IMR-90 (cell line): ENCODE data around the gene NUTM1. TPM values are rescaled to one million over a fixed set of nuclear protein-coding genes. Genes with fewer than 3 reads are reported as not detected.
"Not testable (repeated sequence)": the region's sequence is repeated elsewhere in the genome, so short reads cannot be mapped to it uniquely, and the experiment has no call there.

Experiments used
- ATAC-seq: fragments of 200-7000 bp; cut with Tn5 transposase; 2 replicates; pipeline ENCODE4 v1.9.1; 2020; ENCODE audit warnings: low read depth, mild to moderate bottlenecking, moderate library complexity
- BruUV-seq: library from RNA; stranded (reverse); fragments of 400-500 nt; replicated peaks from 2 replicates; lab custom pipeline; 2021; lab: Mats Ljungman, UMichigan
- CTCF ChIA-PET: fragments of 300-600 bp; formaldehyde crosslinking; extraction: SDS; loops from one replicate; lab custom pipeline; 2021; ENCODE audit warnings: antibody characterized with exemption; lab: Yijun Ruan, JAX
- POLR2A ChIA-PET: fragments of 300-600 bp; sonication (Branson Sonifier 250); formaldehyde crosslinking; loops from one replicate; lab custom pipeline; 2022; ENCODE audit warnings: antibody characterized with exemption; ENCODE audit not compliant: unreplicated experiment; lab: Charles Lee
- DNase-seq: peaks from one replicate; pipeline ENCODE4 v3.0.0; 2013
- H2AFZ ChIP-seq: replicated peaks from 2 replicates; pipeline ENCODE3; 2013; ENCODE audit warnings: low read length, mild to moderate bottlenecking; ENCODE audit not compliant: poor library complexity
- H2AK5ac ChIP-seq: 2 replicates; pipeline ENCODE4 v1.6.1; 2013; ENCODE audit warnings: low read depth, low read length, inconsistent platforms
- H2AK9ac ChIP-seq: replicated peaks from 2 replicates; pipeline ENCODE3; 2013; ENCODE audit warnings: mild to moderate bottlenecking, low read depth, low read length, moderate library complexity; ENCODE audit not compliant: poor library complexity
- H2BK120ac ChIP-seq: 2 replicates; pipeline ENCODE4 v1.6.1; 2013; ENCODE audit warnings: low read depth, low read length, inconsistent platforms
- H2BK15ac ChIP-seq: 3 replicates; pipeline ENCODE4 v1.6.1; 2013; ENCODE audit warnings: low read depth, low read length, inconsistent platforms
- H2BK20ac ChIP-seq: 2 replicates; pipeline ENCODE4 v1.6.1; 2013; ENCODE audit warnings: low read depth, mild to moderate bottlenecking, inconsistent platforms, low read length, moderate library complexity
- H2BK5ac ChIP-seq: 2 replicates; pipeline ENCODE4 v1.6.1; 2013; ENCODE audit warnings: mild to moderate bottlenecking, low read depth, low read length, inconsistent platforms; ENCODE audit not compliant: poor library complexity, severe bottlenecking
- H3K14ac ChIP-seq: replicated peaks from 2 replicates; pipeline ENCODE4 v1.6.1; 2013; ENCODE audit warnings: low read depth, low read length, inconsistent platforms
- H3K18ac ChIP-seq: 2 replicates; pipeline ENCODE4 v1.6.1; 2013; ENCODE audit warnings: low read depth, low read length, control low read depth
- H3K23ac ChIP-seq: 2 replicates; pipeline ENCODE4 v1.6.1; 2013; ENCODE audit warnings: low read depth, low read length, inconsistent platforms
- H3K27ac ChIP-seq: 2 replicates; pipeline ENCODE4 v1.5.1; 2013; ENCODE audit warnings: mild to moderate bottlenecking, control low read depth, low read length; ENCODE audit not compliant: insufficient read depth
- H3K27me3 ChIP-seq: 2 replicates; pipeline ENCODE4 v1.6.1; 2013; ENCODE audit warnings: low read length; ENCODE audit not compliant: control insufficient read depth, insufficient read depth
- H3K36me3 ChIP-seq: 2 replicates; pipeline ENCODE4 v1.6.1; 2013; ENCODE audit warnings: low read length, mixed read lengths; ENCODE audit not compliant: control insufficient read depth, insufficient read depth
- H3K4ac ChIP-seq: 2 replicates; pipeline ENCODE4 v1.6.1; 2013; ENCODE audit warnings: low read depth, low read length, inconsistent platforms
- H3K4me1 ChIP-seq: 2 replicates; pipeline ENCODE4 v1.6.1; 2013; ENCODE audit warnings: low read length, mixed read lengths; ENCODE audit not compliant: control insufficient read depth, insufficient read depth
- H3K4me2 ChIP-seq: 2 replicates; pipeline ENCODE4 v1.6.1; 2013; ENCODE audit warnings: low read depth, mild to moderate bottlenecking, control low read depth, low read length, moderate library complexity
- H3K4me3 ChIP-seq: 2 replicates; pipeline ENCODE4 v1.5.1; 2013; ENCODE audit warnings: low read depth, mild to moderate bottlenecking, control low read depth, low read length, moderate library complexity; ENCODE audit not compliant: insufficient read depth
- H3K56ac ChIP-seq: 2 replicates; pipeline ENCODE4 v1.6.1; 2013; ENCODE audit warnings: low read length, inconsistent platforms; ENCODE audit not compliant: insufficient read depth; ENCODE audit errors: extremely low read depth
- H3K79me1 ChIP-seq, 2 experiments: 2 replicates each; pipeline ENCODE4 v1.6.1; 2013; ENCODE audit warnings: low read length in 2 of 2, inconsistent platforms in 1 of 2, low read depth in 1 of 2
- H3K9ac ChIP-seq: 2 replicates; pipeline ENCODE4 v1.6.1; 2013; ENCODE audit warnings: low read depth, low read length, control low read depth
- H3K9me1 ChIP-seq: 2 replicates; pipeline ENCODE4 v1.6.1; 2013; ENCODE audit warnings: low read length, inconsistent platforms; ENCODE audit not compliant: insufficient read depth
- H3K9me3 ChIP-seq: 2 replicates; pipeline ENCODE4 v1.6.1; 2013; ENCODE audit warnings: low read length; ENCODE audit not compliant: control insufficient read depth, insufficient read depth
- H4K20me1 ChIP-seq: 2 replicates; pipeline ENCODE4 v1.6.1; 2013; ENCODE audit warnings: low read length, inconsistent platforms; ENCODE audit not compliant: insufficient read depth
- H4K5ac ChIP-seq: 2 replicates; pipeline ENCODE4 v1.6.1; 2013; ENCODE audit warnings: mild to moderate bottlenecking, low read depth, low read length, control low read depth
- H4K8ac ChIP-seq, 2 experiments: 2 replicates each; pipeline ENCODE4 v1.6.1; 2013; ENCODE audit warnings: low read depth in 2 of 2, low read length in 2 of 2, control low read depth in 1 of 2, inconsistent platforms in 1 of 2
- H4K91ac ChIP-seq: 2 replicates; pipeline ENCODE4 v1.6.1; 2013; ENCODE audit warnings: low read depth, low read length, inconsistent platforms; ENCODE audit not compliant: insufficient read depth
- ELK1 ChIP-seq: fragments of 150-350 bp; IDR thresholded peaks from 2 replicates; pipeline ENCODE4 v1.6.1; 2016; ENCODE audit warnings: low read depth, mild to moderate bottlenecking, low read length, moderate library complexity, borderline replicate concordance
- MAFK ChIP-seq: IDR thresholded peaks from 2 replicates; pipeline ENCODE4 v1.6.1; 2012; ENCODE audit warnings: low read depth, low read length, improper control_type of control experiment
- MAZ ChIP-seq: IDR thresholded peaks from 2 replicates; pipeline ENCODE4 v1.6.1; 2012; ENCODE audit warnings: low read depth, mild to moderate bottlenecking, low read length, improper control_type of control experiment, moderate library complexity, borderline replicate concordance
- RCOR1 ChIP-seq: IDR thresholded peaks from 2 replicates; pipeline ENCODE4 v1.6.1; 2012; ENCODE audit warnings: mild to moderate bottlenecking, low read length, improper control_type of control experiment; ENCODE audit not compliant: insufficient replicate concordance
- SMC3 ChIP-seq: fragments of 150-350 bp; IDR thresholded peaks from 2 replicates; pipeline ENCODE4 v1.6.1; 2016; ENCODE audit warnings: low read depth, mild to moderate bottlenecking, antibody characterized with exemption, low read length, moderate library complexity
- WGBS, 2 experiments: methylation state at CpG; one replicate each; pipeline versions ENCODE4 v1.1.5 to v1.1.7; 2013; ENCODE audit warnings: missing lambda C conversion rate in 2 of 2; ENCODE audit not compliant: insufficient read length in 1 of 2; ENCODE audit errors: extremely low coverage in 2 of 2; 5-methylcytosine and 5-hydroxymethylcytosine counted together
- dilution Hi-C: fragments of 300-500 bp; cut with HindIII; formaldehyde crosslinking; loops from one replicate; pipeline ENCODE4 v1.14.3; 2018; ENCODE audit warnings: low sequenced_read_pairs; ENCODE audit not compliant: unreplicated experiment
- in situ Hi-C: fragments of 300-500 bp; cut with MboI; formaldehyde crosslinking; loops from 3 replicates; pipeline ENCODE4 v1.14.3; 2019; ENCODE audit warnings: low sequenced_read_pairs, inconsistent platforms, mixed read lengths
- intact Hi-C: fragments of 100-400 bp; cut with micrococcal nuclease; formaldehyde crosslinking; loops from 2 replicates; pipeline ENCODE4 v1.10.0; 2022
- polyA plus RNA-seq, 3 experiments: library from polyadenylated mRNA; depleted of rRNA; stranded (reverse); fragments of >200 nt; gene quantifications; 2 replicates each; pipeline ENCODE4 v1.2.3, GENCODE V29; 2012; ENCODE audit warnings: low replicate concordance in 1 of 3
- total RNA-seq: library from RNA; depleted of rRNA; stranded (reverse); fragments of >200 nt; gene quantifications from 2 replicates; pipeline ENCODE4 v1.2.3, GENCODE V29; 2012

NUTM1 gene
- total and polyA plus RNA-seq, 2 of the 4 experiments (the other 2 are of a cell fraction), result not detected

GRCh38 chr15:34376856-34377255 is 33.7 kb downstream of the NUTM1 start:
- Histone ChIP-seq H2BK5ac (no peak overlapping the region), H3K18ac (no peak overlapping the region), H2BK15ac (no peak overlapping the region), H4K8ac (no peak overlapping the region), H3K56ac (no peak overlapping the region), H3K4me1 (no peaks in the 10 kb centered on the region), H3K36me3 (no peaks in the 10 kb centered on the region), H2BK20ac (no peak overlapping the region), H3K4me2 (no peak overlapping the region), H2AFZ (no peak overlapping the region), H4K5ac (no peak overlapping the region), H3K9me3 (no peaks in the 10 kb centered on the region), H2AK9ac (no peak overlapping the region), H4K91ac (no peak overlapping the region), H3K9ac (no peak overlapping the region), H2BK120ac (no peak overlapping the region), H2AK5ac (no peak overlapping the region), H3K14ac (no peak overlapping the region), H3K23ac (no peak overlapping the region), H3K27me3 (no peaks in the 10 kb centered on the region), H3K79me1 (no peaks in the 10 kb centered on the region; a peak in 1 of 4 replicates), H3K9me1 (peaks cover 2% of the 10 kb centered on the region; the same call in 1 of the 2 replicates), H3K4ac (no peak overlapping the region), H4K20me1 (no peaks in the 10 kb centered on the region), H3K4me3 (no peak overlapping the region), H3K27ac (no peak overlapping the region)
- intact Hi-C loops, result no loop called here
- dilution Hi-C loops, result no loop called here
- ChIA-PET POLR2A (no interaction called here), CTCF (no interaction called here)
- in situ Hi-C loops, result no loop called here
- TF ChIP-seq SMC3 (no peak), MAZ (no peak), RCOR1 (no peak), MAFK (no peak), ELK1 (no peak)
- BruUV-seq, result no TSS peak
- no CpG with 5 or more reads among the region's 2 CpGs for WGBS, 2 experiments
- no peak for DNase-seq
- no peak for ATAC-seq

- H3K36me3 ChIP-seq, H3K9me3 ChIP-seq, H2AK5ac ChIP-seq, dilution Hi-C loops, H4K20me1 ChIP-seq, H3K79me1 ChIP-seq, ATAC-seq, H2BK120ac ChIP-seq, H2BK20ac ChIP-seq, H3K4me2 ChIP-seq, H3K9me1 ChIP-seq, H4K5ac ChIP-seq, H3K4me3 ChIP-seq, POLR2A ChIA-PET, H3K23ac ChIP-seq, BruUV-seq, H3K14ac ChIP-seq, H3K27me3 ChIP-seq, H2BK5ac ChIP-seq, H4K91ac ChIP-seq, H3K27ac ChIP-seq, DNase-seq, H3K4me1 ChIP-seq, H3K18ac ChIP-seq, H2AK9ac ChIP-seq, H3K4ac ChIP-seq, H2BK15ac ChIP-seq, H3K9ac ChIP-seq, H3K56ac ChIP-seq, CTCF ChIA-PET, intact Hi-C loops, H4K8ac ChIP-seq, H2AFZ ChIP-seq, in situ Hi-C loops: not testable (repeated sequence)
- WGBS, 2 experiments, result 100% methylated on average over 1 of the region's 4 CpGs; no CpG with 5 or more reads in 1 of the 2 experiments
These were observed 37.4 kb downstream of the NUTM1 start for GRCh38 chr15:34380491-34380890.
